Ishikawa (cell line): ENCODE data around the gene PTPRN2.

ENCODE experiments used
- EGR1 ChIP-seq: IDR thresholded peaks from 2 replicates; pipeline ENCODE4 v1.6.1; 2012
- EP300 ChIP-seq: IDR thresholded peaks from 2 replicates; pipeline ENCODE4 v1.6.1; 2012; ENCODE audit warnings: borderline replicate concordance
- TF ChIP-seq, protein P1 (sequence below): IDR thresholded peaks from 2 replicates; pipeline ENCODE4 v1.6.1; 2012

DNA sequence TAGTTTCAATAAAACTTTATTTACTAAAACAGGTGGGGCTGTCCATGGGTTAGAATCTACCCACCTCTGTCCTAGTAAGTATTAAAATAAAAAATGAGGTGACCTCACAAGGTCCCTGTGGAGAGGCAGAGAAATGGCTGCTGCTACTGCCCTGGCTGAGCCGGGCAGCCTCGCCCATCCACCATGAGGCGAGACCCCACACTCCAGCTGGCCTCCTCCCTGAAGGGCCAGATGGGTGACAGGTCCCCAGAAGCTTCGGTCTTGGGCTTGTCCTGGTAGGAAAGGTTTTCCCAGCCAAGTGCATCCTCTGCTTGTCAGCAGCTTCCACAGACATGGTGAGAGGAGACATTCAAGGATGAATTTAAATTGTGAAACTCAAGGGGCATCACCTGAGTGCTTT lies 565.8 kb downstream of the PTPRN2 start:
- TF ChIP-seq, protein P1, sequence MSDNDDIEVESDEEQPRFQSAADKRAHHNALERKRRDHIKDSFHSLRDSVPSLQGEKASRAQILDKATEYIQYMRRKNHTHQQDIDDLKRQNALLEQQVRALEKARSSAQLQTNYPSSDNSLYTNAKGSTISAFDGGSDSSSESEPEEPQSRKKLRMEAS: no peak
- TF ChIP-seq EP300 (no peak), EGR1 (no peak)
